Endothelial cell of umbilical vein (primary cell): ENCODE results near the gene CHCHD4. TPM values are rescaled to one million over a fixed set of nuclear protein-coding genes. Genes with fewer than 3 reads are reported as not detected.

Experiments
- BruUV-seq: library from RNA; stranded (reverse); fragments of 400-500 nt; replicated peaks from 2 replicates; lab custom pipeline; 2021; lab: Mats Ljungman, UMichigan
- CTCF ChIA-PET: fragments of 300-600, 350-600 bp; sonication (Branson Sonifier 250); formaldehyde crosslinking; loops from one replicate; lab custom pipeline; 2021; ENCODE audit warnings: antibody characterized with exemption, inconsistent platforms; lab: Charles Lee
- POLR2A ChIA-PET: fragments of 300-600, 350-600 bp; sonication (Branson Sonifier 250); formaldehyde crosslinking; loops from one replicate; lab custom pipeline; 2021; ENCODE audit warnings: antibody characterized with exemption, inconsistent platforms; lab: Charles Lee
- DNase-seq: peaks from one replicate; pipeline ENCODE4 v3.0.0-alpha.2; 2011; ENCODE audit warnings: low read depth, low spot score
- FAIRE-seq: peaks from 2 replicates; lab custom pipeline; 2011; peaks lifted over from hg19 to GRCh38; lab: Jason Lieb, UNC
- H2AFZ ChIP-seq: 2 replicates; pipeline ENCODE4 v1.6.0; 2012; ENCODE audit warnings: low read depth, low read length, control low read depth, inconsistent platforms
- H3K27ac ChIP-seq: 2 replicates; pipeline ENCODE4 v1.5.1; 2011; ENCODE audit warnings: low read depth, mild to moderate bottlenecking, control low read depth, low read length, moderate library complexity; ENCODE audit not compliant: insufficient read depth
- H3K27me3 ChIP-seq, 2 experiments: 2 replicates each; pipeline versions ENCODE4 v1.6.0 to v1.6.1; 2011; ENCODE audit warnings: low read length in 2 of 2, mixed read lengths in 1 of 2; ENCODE audit not compliant: control insufficient read depth in 2 of 2, insufficient read depth in 2 of 2
- H3K36me3 ChIP-seq, 2 experiments: 2 replicates in 1 of 2; 3 replicates in 1 of 2; pipeline ENCODE4 v1.5.1; 2011; ENCODE audit warnings: low read length in 2 of 2, mild to moderate bottlenecking in 1 of 2, moderate library complexity in 1 of 2; ENCODE audit not compliant: control insufficient read depth in 2 of 2, insufficient read depth in 2 of 2; ENCODE audit errors: extremely low read depth in 1 of 2
- H3K4me1 ChIP-seq: 3 replicates; pipeline ENCODE4 v1.5.1; 2011; ENCODE audit warnings: mild to moderate bottlenecking, low read length; ENCODE audit not compliant: control insufficient read depth, insufficient read depth; ENCODE audit errors: extremely low read depth
- H3K4me2 ChIP-seq: 2 replicates; pipeline ENCODE4 v1.6.1; 2011; ENCODE audit warnings: low read length, control low read depth, mixed read lengths; ENCODE audit not compliant: insufficient read depth
- H3K4me3 ChIP-seq, 3 experiments: fragments of 200-600 bp in 1 of 3; sonication (generic), shearing (Covaris generic) in 1 of 3; replicated peaks in 1 of 3; 2 replicates each; pipeline ENCODE4 v1.5.1; 2011 to 2016; ENCODE audit warnings: control low read depth in 3 of 3, low read length in 3 of 3, mild to moderate bottlenecking in 2 of 3, inconsistent platforms in 1 of 3, low read depth in 1 of 3, moderate library complexity in 1 of 3; ENCODE audit not compliant: insufficient read depth in 1 of 3
- H3K79me2 ChIP-seq: 2 replicates; pipeline ENCODE4 v1.6.0; 2012; ENCODE audit warnings: low read length, inconsistent platforms; ENCODE audit not compliant: control insufficient read depth, insufficient read depth
- H3K9ac ChIP-seq: replicated peaks from 2 replicates; pipeline ENCODE3; 2011; ENCODE audit warnings: low read length, control low read depth; ENCODE audit not compliant: insufficient read depth; ENCODE audit errors: extremely low read depth
- H3K9me1 ChIP-seq: replicated peaks from 3 replicates; pipeline ENCODE4 v1.6.0; 2011; ENCODE audit warnings: mild to moderate bottlenecking, low read length; ENCODE audit not compliant: control insufficient read depth, insufficient read depth; ENCODE audit errors: extremely low read depth
- H3K9me3 ChIP-seq: replicated peaks from 2 replicates; pipeline ENCODE4 v1.5.1; 2012; ENCODE audit warnings: low read length, inconsistent platforms; ENCODE audit not compliant: control insufficient read depth, insufficient read depth
- H4K20me1 ChIP-seq: replicated peaks from 2 replicates; pipeline ENCODE3; 2011; ENCODE audit warnings: mild to moderate bottlenecking, low read length; ENCODE audit not compliant: control insufficient read depth, insufficient read depth; ENCODE audit errors: extremely low read depth
- CTCF ChIP-seq, 2 donors: IDR thresholded peaks; 1 replicate in 1 of 2; 2 replicates in 1 of 2; pipeline ENCODE4 v1.5.1; 2011; ENCODE audit warnings: low read length in 2 of 2, mild to moderate bottlenecking in 2 of 2, moderate library complexity in 2 of 2, control low read depth in 1 of 2, inconsistent platforms in 1 of 2, low read depth in 1 of 2; ENCODE audit not compliant: insufficient read depth in 1 of 2; ENCODE audit errors: extremely low read depth in 1 of 2
- MAX ChIP-seq: IDR thresholded peaks from 2 replicates; pipeline ENCODE4 v1.6.1; 2011; ENCODE audit not compliant: insufficient read depth, insufficient read length
- dilution Hi-C: fragments of 300-500 bp; cut with MboI; formaldehyde crosslinking; loops from one replicate; pipeline ENCODE4 v1.15.0; 2019; ENCODE audit warnings: low sequenced_read_pairs; ENCODE audit not compliant: extremely low pct_ligation_motif_present
- intact Hi-C: fragments of 100-400 bp; cut with micrococcal nuclease; formaldehyde crosslinking; loops from one replicate; pipeline ENCODE4 v1.10.0; 2022
- polyA plus RNA-seq, 4 experiments: library from polyadenylated mRNA; depleted of rRNA in 3 of 4; stranded (reverse) in 3 of 4; unstranded in 1 of 4; fragments of >200 nt; gene quantifications; 2 replicates each; pipeline versions ENCODE4 v1.2.1 to v1.2.3, GENCODE V29; 2011 to 2012; ENCODE audit warnings: missing spikeins in 1 of 4
- total RNA-seq: library from RNA; stranded (reverse); gene quantifications from 2 replicates; pipeline ENCODE4 v1.2.3, GENCODE V29; 2021

Gene CHCHD4
- total and polyA plus RNA-seq, 2 donors (not counting 3 experiments of a cell fraction or from before 2014, with no cell fraction given): 8.5 to 13.6 TPM

- Histone ChIP-seq H3K4me1 (peaks cover 23% of the 10 kb centered on the region), H3K9ac (no peak overlapping the region), H3K9me3 (no peaks in the 10 kb centered on the region), H3K4me3 (no peak overlapping the region), H3K4me2 (no peak overlapping the region), H3K27me3 (no peaks in the 10 kb centered on the region), H3K27ac (no peak overlapping the region), H2AFZ (no peak overlapping the region), H3K36me3 (peaks cover 0 to 12% of the 10 kb centered on the region in 2 experiments), H3K79me2 (no peaks in the 10 kb centered on the region), H4K20me1 (no peaks in the 10 kb centered on the region), H3K9me1 (no peaks in the 10 kb centered on the region)
- BruUV-seq: no TSS peak
- TF ChIP-seq MAX (no peak), CTCF (IDR thresholded peaks at IDR 0.05; ENCODE audit: extremely low read depth in 1 of 2, insufficient read depth in 1 of 2, low read depth in 1 of 2, low read length in 2 of 2) (peak in 1 of 2 donors; percentile 23)
- dilution Hi-C loops (no loop called here), intact Hi-C loops (loop anchor here (10.0 kb wide), 2 partner anchors 256 to 796 kb away; partner anchors contain the start of genes NR2C2 and SLC6A6)
- CTCF ChIA-PET: interaction anchor here (0.8 to 1.2 kb wide), 2 partner anchors 23 to 30 kb away, joined by 3 to 4 read pairs; partner anchors contain the start of genes CHCHD4, LSM3 and TMEM43
- FAIRE-seq: no peak
- no peak for DNase-seq
- POLR2A ChIA-PET: no interaction called here
Measured at GRCh38 chr3:14148041-14148985, 23.6 kb upstream of the CHCHD4 start.
